Stimulated activated CD4-positive, alpha-beta T cell treated with anti-CD3 and anti-CD28 coated beads, Interleukin-4, amount 100 ng/mL, for 24 hours (primary cell): ENCODE data around the gene FAM170B.

Experiments used
- DNase-seq: peaks from one replicate; pipeline ENCODE4 v3.0.0-alpha.2; 2020

Gene FAM170B

DNA sequence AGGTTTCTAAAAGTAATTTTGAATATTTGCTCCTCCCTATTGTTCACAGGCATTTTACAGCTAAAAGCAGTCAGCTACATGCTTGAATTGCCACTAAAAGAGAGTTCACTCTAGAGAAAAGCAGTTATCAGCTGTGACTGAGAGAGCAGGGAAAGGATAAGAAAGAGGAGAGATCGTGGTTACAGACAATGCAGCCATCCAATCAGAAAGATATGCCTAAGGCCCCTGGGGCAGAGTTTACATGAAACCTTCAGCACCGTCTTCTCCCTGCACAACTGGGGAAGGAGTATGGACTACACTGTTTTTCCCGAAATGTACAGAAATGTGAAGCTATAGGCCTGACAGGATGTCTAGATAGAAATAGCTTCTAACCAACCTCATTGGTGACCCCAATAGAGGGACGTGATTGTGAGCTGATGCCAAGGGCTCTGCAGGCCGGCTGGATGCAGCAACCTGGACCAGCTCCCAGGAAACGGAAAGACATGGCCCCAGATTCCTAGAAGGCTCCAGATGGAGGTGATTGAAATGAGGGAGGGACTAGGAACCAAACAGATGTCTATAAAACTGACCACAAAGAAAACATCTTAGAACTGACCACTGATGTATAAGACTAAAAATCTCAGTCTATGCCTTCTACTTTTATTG is 15.3 kb downstream of the FAM170B start:
- no peak for DNase-seq

DNA sequence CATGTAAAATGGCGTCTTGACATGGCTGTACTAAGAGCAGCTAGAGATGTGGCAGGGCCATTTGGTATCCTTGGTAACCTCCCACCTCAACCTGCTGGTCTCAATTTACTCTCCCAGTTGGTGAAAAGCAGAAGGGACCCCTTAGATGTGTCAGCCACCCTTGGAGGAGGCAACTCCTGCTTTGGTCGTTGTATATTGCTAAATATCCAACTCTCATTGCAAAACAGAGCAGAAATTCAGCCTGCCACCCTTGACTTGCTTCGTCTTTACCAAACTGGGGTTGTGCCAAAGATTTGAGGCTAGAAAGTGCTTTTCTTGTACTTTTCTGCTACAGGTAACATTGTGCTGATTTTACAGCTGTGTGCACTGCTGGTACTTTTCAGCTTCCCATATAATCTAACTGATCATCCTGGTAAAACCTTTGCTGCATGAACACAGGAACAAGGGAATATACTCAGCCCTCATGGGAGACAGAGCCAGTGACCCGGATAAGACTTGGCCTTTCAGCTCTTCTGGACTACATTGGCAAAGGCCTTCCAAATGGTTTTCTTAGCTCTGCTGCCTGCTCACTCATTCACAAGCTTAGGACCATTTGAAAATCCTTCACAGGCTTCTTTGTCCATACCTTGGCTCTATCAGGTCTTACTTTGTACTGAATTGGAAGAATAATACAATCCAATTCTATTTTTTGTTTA is 16.3 kb downstream of the FAM170B start:
- DNase-seq = no peak

DNA sequence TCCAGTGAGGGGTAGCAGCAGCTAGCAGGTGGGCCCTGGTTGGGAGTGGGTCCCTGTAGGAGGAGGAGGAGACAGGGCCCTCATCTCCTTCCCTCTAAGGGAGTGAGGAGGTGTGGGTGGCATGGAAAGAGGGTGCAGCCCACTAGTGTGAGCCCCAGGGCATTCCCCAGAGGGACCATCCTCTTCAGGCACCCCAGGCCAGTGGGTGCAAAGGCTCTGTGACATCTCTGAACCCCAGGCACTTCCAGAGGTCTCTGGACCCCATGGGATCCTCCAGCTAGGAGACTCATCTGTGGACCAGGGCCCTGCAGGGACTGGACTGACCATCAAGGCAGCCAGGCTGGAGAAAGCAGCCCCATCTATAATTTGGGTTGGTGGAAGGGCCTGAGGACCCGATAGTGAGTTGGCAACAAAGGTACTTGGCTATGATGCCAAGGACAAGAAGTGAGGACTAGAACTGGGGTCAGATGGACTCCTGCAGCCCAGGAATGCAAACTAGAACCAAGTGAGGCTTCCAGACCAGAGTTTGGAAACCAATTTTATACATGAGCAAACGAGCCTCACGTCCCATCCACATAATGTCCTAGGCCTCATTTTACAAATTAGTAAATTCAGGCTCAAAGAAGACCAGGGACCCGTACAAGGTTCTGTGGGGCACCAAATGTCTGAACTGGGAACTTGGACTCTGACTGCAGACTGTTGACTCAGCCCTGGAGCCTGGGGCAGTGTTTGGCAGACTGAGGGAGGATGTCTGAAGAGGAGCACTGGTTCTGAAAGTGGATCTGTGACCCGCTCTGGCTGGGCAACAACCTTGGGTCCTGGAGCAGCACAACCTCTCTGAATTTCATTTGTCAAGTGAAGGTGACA is 17.1 kb downstream of the FAM170B start:
- DNase-seq = no peak

DNA sequence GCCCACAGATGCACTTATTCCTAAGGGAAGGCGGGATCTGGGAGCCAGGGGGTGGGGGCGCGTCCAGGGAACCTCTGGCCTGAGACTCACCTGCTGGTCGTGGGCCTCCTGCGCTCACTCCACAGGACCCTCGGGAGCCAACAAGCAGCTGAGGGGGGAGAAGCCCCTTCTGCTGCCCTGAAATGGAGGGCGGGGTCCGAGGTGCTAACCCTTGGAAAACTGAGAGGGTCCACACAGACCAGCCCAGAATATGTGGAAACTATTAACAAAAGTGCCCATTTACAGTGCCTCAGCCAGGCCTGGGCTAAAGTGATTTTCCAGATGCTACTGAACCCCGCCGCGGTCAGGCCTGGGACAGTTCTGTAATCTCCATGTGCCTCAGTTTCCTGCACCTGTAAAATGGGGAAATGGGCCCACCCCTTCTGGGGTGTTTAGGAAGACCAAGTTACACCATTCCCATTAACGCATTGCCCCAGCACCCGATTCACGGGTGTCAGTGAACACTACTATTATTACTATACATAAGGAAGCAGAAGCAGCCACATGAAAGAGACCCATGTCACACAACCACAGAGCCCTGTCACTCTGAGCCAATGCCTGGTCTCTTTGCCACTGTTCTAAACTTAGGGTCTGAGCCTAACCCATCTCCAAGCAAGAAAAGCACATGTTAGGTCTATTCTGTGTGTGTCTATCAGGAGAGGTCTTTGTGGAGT is 17.9 kb downstream of the FAM170B start:
- no peak for DNase-seq

DNA sequence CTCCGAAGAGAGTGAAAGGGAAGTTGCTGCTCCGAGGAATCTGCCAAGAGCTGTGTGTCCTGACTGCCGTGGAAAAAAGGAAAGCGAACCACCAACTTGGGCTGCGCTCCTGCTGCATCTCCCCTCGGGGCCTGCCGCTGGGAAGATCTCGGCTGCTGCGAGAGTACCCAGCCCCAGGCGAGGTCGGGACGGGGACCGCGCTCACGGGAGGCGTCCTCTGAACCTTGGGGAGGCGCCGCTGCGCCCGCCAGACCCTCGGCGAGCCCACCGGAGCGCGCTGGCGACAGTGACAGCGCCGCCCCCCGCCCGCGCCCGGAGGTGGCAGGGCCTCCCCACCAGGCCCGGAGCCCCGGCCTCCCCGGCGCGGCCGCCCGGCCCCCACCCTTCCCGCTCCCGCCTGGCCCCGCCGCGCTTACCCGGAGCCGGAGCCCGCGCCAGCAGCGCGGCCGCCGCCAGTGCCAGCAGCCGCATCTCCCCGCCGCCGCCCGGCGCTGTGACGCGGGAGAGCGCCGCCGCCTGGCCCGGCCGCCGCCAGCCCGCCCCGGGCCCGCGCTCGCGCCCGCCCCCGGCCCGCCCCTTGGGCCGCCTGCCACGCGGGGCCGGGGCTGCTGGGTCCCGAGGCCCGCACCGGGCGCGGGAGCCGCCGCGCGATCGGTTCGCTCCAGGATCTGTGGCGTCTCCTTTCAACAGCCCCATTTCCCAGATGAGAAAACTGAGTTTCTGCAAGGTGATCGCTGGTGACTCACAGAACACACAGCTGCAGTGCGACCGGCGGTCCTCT is 18.6 kb downstream of the FAM170B start, which contains the start of gene VSTM4:
Gene VSTM4, minus strand, starts transcription at position 508 of the 781 bp plus-strand sequence. Its CDS starts 37 bp downstream, at position 471.
- DNase-seq = no peak

DNA sequence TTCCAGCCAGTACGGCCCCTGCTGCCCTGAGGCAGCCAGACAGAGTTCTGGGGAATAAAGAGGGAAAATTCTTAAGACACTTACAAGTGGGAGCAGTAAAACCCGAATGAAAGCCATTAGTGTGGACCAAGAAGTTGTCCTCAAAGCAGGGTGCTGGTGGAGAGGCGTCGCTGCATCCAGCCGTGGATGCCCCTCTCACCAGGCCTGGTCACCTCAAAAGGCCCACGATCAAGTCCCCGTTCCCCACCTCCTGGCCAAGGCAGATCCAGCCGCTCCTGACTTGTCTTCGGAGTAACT is 19.2 kb downstream of the FAM170B start:
- DNase-seq = no peak

DNA sequence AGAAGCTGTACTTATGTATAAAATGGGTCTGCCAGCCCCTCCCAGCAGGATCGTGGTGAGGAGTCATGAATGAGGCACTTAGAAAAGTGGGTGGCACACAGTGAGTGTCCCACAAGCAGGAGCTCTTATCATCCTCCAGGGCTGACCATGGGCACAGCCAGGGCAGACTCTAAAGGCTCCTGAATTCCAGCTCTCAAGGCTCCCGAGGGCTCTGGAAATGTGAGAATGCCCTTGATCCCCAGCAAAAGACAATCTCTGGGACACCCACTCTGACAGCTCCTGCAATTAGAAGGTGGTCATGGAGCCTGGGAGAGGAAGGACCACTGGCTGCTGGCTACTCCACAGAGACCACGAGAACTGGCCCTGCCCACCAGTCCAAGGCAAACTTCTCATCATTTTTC is 20.1 kb downstream of the FAM170B start:
- DNase-seq = no peak

DNA sequence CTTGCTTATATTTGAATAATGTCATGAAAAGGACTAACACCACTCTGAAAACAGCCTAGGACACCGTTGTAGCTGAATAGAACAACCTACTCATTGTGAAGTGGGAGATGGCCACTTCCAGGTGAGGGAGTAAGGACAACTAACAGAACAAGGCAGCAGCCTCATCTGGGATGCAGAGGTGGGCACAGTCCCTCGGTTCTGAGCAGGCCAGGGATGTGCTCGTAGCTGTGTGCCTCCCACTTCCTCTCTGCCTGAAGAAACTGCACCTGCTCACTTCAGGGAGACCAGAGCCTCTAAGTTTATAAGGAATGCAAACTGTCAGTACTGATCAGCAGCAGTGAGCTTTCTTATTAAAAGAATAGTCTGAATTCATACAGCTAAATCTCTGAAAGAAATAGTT is 21.0 kb downstream of the FAM170B start:
- no peak for DNase-seq

DNA sequence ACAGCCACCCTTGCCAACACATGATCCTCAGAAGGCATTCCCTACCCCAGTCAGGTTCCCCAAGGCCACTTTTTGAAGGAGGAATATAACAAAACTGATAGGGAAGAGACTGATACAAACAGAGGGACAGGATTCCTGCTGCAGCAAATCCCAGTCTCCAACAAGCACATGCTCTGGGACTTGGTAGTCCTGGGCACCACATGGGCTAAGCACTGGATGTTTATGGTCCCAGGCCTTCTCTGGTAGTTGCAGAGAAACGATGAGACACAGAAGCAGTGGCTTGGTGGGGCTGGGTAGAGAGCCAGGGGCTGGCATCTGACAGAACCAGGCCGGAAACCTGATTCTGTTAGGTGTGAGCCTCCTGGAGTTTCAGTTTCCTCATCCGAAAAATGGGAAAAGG is 21.7 kb downstream of the FAM170B start:
- no peak for DNase-seq

DNA sequence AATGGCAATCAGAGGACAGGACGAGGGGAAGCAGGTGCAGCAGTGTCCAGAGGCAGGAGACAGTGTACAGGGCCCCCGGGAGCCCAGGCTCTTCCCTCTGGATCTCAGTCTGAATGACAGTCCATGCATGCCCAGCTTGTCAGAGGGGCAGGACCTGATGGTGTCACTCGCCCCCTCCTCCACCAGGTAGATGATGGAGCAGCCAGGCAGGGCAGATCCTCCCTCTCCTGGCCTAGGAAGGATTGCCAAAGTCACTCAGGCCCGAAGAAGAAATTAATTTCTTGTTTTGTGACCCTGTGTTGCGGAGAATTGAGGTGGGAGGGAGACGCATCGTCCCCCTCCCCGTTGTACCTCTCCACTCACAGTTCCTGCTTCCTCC is 22.5 kb downstream of the FAM170B start:
- DNase-seq = no peak

DNA sequence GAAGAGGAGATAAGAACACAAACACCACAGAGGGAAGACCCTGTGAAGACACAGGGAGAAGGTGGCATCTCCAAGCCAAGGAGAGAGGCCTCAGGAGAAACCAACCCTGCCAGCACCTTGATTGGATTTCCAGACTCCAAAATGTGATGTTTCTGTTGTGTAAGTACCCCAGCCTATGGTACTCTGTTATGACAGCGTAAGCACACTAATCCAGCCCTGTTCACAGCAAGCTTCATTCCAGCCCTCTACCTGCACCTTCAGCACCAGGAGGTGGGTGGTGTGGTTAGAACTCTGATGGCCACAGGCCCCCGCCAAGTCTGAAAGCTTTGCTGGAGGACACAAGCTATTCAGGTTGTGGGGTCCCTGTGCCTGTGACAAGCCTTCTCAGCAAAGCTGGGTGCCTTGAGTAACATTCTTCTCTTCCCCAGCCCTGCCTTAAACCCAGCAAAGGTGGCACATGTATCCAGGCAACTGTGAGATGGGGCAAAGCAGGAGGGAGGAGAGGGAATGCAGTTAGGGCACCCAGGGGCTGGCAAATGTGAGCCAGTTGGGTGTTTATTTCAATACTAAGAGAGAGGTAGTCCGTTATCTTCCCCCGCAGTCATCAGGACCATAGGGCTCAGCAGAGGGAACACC is 23.0 kb downstream of the FAM170B start:
- no peak for DNase-seq

DNA sequence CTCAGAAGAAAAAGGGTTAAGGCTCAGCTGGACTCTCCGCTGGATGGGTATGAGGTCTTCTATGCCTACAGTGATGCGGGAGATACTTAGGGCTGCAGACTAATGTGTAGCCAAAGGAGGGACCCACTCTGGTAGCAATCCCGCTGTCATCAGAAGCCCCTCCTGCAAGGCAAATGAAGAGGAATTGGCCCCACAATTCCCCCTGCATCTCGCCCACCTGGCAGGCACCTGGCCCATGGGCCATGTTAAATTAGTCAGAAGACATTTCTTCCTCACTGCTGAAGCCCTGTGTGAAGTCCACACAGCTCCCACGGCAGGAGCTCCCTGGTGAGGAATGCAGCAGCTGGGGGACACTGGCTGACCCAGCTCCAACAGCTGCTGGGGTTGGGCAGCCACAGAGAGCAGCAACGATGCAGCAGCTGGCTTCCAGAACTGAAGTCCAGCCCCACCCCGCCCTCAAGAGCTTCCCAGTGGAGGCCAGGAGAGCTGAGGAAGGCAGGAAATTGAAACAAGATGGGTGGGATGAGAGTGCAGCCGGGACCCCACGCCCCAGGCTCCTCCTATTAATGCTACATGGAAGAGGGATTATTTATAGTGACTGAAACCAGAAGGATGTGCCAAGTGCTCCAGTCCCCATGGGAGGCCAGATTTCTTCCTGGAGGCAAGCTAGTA is 24.0 kb downstream of the FAM170B start:
- DNase-seq = no peak

DNA sequence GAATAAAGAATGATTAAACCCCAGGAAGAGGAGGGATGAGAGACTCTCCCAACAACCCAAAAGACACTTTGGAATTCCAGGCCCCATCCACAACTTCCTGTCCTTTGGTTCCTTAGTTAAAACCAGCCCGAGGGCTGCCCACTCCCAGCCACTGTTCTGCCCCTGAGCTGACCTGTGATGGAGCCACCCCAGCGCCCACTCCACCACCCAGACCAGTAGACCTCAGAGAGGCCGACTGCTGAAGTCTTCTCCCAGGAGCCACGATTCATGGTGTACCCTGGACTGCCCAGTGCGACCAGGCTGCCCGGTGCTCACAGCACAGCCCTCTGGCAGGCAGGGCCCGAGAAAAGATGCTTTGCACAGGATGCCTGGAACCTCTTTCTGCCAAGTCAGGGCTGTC is 25.2 kb downstream of the FAM170B start:
- no peak for DNase-seq

DNA sequence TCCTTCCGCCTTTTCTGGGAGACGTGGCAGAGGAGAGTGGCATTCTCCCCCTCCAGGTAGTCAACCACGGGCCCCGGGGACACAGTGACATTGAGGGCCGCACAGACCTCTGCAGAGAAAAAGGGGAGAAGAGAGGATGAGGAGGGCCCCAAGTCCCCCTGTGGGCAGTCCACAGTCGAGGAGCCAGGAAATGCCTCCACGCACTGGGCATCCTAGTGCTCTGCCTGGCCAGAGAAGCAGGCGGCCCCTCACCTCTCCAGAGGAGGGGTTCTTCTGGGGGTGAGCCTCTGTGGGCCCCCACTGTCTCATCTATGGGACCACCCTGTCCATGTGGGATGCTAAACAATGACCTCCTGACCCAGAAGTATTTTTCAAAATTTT is 25.9 kb downstream of the FAM170B start:
- no peak for DNase-seq

DNA sequence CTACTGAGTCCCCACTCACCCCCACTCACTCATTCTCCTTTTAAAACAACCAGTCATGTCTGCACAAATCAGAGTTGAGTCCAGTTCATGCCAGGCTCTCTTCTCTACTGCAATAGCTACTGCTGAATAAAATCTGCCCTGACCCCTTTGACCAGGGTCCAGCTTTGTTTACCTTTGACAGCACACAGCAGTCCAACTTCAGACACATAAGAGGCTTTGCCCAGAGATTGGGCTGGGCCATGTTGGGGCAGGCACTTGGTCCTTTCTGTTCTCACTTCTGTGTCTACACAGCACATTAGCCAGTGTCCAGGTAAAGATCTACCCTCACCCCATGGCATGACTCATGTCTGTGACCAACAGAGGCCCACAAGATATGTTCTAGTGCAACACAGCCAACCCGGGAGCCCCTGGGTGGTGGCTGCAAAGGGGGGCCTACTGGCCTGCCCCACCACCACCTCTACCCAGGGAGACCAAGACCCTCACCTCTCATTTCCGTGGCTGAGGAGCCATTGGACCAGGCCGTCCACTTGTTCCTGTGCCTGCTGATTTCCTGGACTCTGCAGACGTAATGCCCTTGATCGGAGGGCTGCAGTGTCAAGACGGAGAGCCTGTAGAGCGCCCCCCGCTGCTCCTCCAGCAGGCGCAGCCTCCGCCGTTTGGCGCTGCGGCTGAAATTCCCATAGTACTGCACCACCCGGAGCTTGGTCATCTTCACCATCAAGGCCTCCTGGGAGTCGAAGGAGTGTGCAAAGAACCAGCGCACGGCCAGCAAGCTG is 26.5 kb downstream of the FAM170B start:
- no peak for DNase-seq

DNA sequence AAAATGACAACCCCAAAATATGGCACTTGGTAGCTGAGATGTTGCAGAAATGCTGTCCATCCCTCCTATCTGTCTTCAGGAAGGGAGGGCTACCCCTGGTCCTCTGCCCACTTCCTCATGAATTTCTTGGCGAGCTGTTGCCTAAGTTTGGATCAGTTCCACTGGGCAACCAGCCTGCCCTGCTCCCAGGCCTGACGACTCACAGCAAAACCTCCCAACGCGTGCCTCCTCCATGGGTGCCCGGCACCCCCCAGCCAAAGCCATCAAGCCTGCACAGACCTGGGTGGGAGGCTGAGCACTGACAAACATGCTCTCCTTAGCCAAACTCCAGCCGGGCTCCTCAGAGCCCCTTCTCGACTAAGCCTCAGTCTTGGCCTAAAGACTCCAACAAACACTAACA is 27.4 kb downstream of the FAM170B start:
- DNase-seq = no peak

DNA sequence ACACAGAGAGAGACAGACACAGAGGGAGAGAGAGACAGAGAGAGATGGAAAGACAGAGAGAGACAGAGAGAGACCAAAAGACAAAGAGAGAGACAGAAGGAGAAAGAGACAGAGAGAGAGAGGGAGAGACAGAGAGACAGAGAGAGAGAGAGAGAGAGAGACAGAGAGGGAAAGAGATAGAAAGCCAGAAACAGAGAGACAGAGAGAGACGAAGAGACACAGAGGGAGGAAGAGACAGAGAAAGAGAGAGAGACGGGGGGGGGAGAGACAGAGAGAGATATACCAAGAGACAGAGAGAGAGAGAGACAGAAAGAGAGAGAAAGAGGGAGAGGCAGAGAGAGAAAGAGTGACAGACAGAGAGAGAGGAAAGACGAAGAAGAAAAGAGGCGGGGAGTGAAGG is 28.7 kb downstream of the FAM170B start:
- DNase-seq = no peak

DNA sequence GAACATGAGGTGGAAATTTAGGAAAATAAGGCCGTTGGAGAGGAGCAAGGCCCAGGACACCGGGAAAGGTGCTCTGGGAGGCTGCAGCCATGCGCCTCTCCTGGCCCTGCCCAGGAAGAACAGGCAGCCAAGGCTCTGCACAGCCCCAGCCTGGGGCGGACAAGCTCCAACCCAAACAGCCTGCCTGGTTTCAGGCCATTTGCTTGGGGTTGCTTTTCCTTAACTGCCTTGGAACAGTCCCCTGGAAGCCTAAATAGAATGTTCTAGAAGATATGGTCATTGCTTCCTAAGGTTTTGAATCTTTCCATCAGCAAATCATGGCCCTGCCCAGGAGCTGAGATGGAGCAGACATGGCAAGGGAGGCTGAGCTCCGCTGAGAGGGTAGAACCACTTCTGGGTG is 29.5 kb downstream of the FAM170B start:
- no peak for DNase-seq

DNA sequence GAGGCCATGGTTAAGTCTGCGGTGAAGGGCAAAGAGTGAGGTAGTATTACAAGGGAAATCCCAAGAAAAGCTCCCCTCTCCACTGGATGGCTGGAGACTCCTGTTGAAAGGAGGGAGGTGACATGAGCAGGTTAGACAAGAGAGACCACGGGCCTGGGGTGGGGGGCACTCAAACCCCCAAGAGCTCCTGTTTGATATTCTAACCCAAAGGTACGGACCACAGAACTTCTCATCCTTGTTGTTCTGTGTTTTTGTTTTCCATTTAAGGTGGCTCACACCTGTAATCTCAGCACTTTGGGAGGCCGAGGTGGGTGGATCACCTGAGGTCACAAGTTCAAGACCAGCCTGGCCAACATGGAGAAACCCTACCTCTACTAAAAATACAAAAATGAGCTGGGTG is 30.1 kb downstream of the FAM170B start:
- no peak for DNase-seq

DNA sequence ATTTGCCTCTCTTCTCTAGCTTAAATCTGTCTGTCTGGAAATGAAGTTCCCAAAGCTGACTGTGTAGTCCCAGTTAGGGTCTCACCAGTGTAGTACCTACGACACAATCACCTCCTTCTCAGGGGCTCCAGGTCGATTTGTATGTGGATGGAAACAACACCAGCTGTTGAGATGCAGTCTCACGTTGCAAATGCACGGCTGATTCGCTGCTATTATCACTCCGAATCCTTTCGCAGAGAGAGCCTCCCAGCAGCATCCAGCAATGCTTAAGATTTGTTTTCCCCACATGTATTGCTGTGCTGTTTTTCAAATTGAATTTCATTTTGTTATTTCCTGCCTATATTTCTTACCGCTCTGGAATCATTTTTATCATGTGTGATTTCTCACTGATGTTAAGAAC is 34.8 kb downstream of the FAM170B start:
- DNase-seq = no peak
